HUES48 (cell line): ENCODE results near the gene COL8A2.
"Not testable (repeated sequence)": the region's sequence is repeated elsewhere in the genome, so short reads cannot be mapped to it uniquely, and the experiment has no call there.

ENCODE experiments used
- H3K27ac ChIP-seq: one replicate; pipeline ENCODE4 v1.7.0; 2013; ENCODE audit warnings: low read depth, low read length, inconsistent platforms
- H3K27me3 ChIP-seq: 2 replicates; pipeline ENCODE4 v1.6.1; 2013; ENCODE audit warnings: mild to moderate bottlenecking, low read length; ENCODE audit not compliant: control insufficient read depth, insufficient read depth
- H3K36me3 ChIP-seq: 2 replicates; pipeline ENCODE4 v1.6.1; 2013; ENCODE audit warnings: low read length; ENCODE audit not compliant: control insufficient read depth, insufficient read depth
- H3K4me1 ChIP-seq: 2 replicates; pipeline ENCODE4 v1.6.1; 2013; ENCODE audit warnings: mild to moderate bottlenecking, low read length; ENCODE audit not compliant: control insufficient read depth, insufficient read depth
- H3K4me3 ChIP-seq: 2 replicates; pipeline ENCODE4 v1.5.1; 2013; ENCODE audit warnings: mild to moderate bottlenecking, low read depth, low read length
- H3K9ac ChIP-seq: 2 replicates; pipeline ENCODE4 v1.6.1; 2013; ENCODE audit warnings: mild to moderate bottlenecking, low read depth, low read length, moderate library complexity
- H3K9me3 ChIP-seq: 2 replicates; pipeline ENCODE4 v1.6.1; 2013; ENCODE audit warnings: low read length; ENCODE audit not compliant: control insufficient read depth, insufficient read depth

The COL8A2 gene

DNA sequence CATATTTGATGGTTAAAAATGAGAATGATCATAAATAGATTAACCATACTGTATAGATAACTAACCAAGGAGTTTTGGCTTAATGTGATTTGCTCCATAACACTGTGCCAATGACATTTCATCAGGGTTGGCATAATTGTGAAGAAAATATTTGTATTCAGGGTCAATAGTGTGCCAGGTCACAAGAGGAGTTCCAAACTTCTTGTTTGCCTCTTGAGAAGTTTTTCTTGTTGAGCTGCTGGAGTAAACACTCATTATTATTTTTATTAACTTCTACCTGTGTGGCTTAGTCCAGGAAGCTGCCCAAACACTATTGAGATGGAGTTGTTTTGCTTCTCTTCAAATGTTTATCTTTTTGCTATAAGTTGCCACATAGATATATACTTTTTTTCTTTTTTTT is 38.4 kb upstream of the COL8A2 start:
- peaks cover 6% of the 10 kb centered on the region; the same call in 1 of the 2 replicates for H3K36me3 ChIP-seq
- H3K9ac ChIP-seq = no peak overlapping the region
- H3K9me3 ChIP-seq = no peaks in the 10 kb centered on the region
- H3K4me1 ChIP-seq = peaks cover 11% of the 10 kb centered on the region
- no peak overlapping the region for H3K4me3 ChIP-seq
- no peaks in the 10 kb centered on the region for H3K27me3 ChIP-seq
- H3K27ac ChIP-seq = no peak overlapping the region

DNA sequence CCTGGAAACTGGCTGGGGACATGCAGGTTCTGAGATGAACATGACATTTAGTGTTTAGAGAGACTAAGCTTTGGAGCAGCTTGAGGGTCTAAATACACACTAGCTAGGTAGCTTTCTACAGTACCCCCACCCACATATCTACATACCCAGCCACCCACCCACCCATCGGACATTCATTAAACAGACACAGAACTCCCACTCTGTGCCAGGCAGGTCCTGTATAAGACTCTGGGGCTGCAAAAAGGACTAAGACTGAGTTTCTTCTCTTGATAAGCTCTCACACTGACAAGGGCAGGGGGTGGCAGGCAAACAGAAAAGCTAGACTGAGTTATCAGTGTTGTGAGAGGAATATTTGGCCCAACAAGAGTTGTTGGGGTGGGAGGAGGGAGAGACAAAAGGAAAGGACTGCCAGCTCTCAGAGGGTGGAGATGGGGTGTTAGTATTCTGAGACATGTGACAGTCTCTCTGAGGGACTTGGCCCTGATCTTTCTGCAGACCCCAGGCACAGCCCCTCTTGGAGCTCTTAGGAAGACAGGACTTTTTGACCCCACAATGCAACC is 37.7 kb upstream of the COL8A2 start:
- H3K9ac ChIP-seq = no peak overlapping the region
- no peak overlapping the region for H3K4me3 ChIP-seq
- peaks cover 6% of the 10 kb centered on the region; the same call in 1 of the 2 replicates for H3K36me3 ChIP-seq
- peaks cover 12% of the 10 kb centered on the region for H3K4me1 ChIP-seq
- H3K27ac ChIP-seq = no peak overlapping the region
- no peaks in the 10 kb centered on the region for H3K9me3 ChIP-seq
- H3K27me3 ChIP-seq = no peaks in the 10 kb centered on the region

DNA sequence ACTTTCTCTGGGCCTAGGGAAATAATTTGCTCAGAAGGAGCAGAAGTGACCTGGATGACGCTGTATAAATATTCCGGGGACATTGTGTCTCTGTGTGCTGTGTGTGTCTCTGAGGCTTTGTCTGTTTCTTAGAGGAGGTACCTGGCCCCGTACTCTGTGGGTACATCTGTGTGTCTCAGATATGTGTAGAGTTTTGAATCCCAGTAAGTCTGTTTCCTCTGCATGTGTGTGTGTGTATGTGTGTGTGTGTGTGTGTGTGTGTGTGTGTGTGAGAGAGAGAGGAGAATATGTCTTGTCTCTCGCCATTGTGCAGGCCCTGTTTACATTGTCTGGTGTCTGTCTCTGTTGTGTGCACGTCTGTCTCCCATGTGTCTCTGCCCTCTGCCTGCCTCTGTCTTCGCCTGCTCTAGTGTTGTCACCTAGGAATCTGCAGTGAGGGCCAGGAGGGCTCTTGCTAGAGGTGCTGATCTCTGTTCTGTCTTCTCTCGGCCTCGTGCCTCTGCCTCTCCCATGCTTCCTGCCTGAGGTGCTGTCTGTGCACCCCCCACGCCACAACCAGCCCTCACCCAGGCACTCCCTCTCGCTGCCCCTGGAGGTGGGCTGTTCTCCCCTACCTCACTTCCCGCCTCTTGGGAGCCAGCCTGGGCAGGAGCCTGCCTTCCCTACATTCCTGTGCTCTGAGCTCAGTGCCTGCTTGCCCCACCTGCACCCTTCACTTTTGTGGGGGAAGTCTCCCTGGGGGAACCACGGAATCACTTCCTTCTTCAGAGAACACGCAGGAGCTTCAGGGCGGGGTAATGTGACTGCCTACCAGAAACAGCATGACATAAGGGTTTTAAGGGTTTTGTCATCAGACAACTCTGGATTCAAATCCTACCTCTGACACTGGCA is 36.9 kb upstream of the COL8A2 start:
- Histone ChIP-seq H3K4me1 (peaks cover 16% of the 10 kb centered on the region), H3K4me3 (peak overlapping the region; percentile 56), H3K36me3 (no peaks in the 10 kb centered on the region), H3K9me3 (no peaks in the 10 kb centered on the region), H3K27me3 (no peaks in the 10 kb centered on the region), H3K27ac (peak overlapping the region; percentile 91), H3K9ac (peak overlapping the region; percentile 76)

DNA sequence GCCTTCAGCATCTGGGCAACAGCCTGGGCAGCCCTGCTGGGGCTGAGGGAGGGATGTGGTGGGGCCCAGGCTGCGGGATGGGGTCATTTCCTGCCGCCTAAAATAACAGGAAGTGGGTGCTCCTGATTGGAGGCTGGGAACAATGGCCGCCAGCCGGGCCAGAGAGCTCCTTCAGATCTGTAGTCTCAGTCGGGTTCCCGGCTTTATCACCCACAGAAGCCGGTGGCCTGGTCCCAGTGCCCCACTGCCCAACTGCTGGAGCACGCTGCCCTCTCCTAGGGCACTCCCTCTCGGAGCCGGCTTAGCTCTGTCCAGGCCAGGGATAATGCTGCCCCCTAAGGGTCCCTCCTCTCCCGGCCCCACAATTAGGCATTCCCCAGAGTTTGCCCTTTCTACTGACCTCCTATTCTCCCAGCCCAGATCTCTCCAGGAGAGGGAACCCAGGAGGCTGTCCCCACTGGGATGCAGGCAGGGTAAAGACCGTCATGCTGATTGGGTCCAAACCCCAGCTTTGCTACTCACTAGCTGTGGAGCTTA is 36.0 kb upstream of the COL8A2 start:
- H3K9me3 ChIP-seq = no peaks in the 10 kb centered on the region
- H3K9ac ChIP-seq = peak overlapping the region; percentile 76
- H3K27ac ChIP-seq = peak overlapping the region; percentile 91
- H3K4me3 ChIP-seq = peak overlapping the region; percentile 56
- H3K36me3 ChIP-seq = no peaks in the 10 kb centered on the region
- peaks cover 16% of the 10 kb centered on the region for H3K4me1 ChIP-seq
- H3K27me3 ChIP-seq = no peaks in the 10 kb centered on the region

DNA sequence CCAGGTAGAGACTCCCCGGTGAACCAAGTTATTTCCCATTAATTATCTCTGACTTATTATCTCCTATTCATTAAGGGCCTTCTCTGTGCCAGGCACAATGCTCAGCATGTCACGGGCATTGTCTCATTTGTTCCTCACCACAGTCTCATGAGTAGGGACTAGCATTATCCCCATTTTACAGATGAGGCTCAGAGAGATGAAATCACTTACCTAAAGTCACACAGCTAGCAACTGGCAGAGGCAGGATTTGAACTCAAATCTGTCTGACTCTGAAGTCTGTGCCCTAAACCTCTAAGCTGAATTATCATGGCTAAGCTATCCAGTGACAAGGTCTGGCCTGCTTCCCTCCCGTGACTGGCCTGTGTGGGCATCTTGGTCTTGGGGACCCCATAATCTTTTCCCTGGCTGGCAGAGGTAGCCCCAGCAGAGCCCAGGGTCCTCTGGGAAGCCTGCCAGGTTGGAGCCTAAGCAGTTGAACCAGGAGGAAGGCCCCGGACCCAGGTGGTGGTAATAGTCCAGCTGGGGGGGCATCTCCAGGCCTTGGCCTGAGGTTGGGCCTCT is 35.4 kb upstream of the COL8A2 start:
- Histone ChIP-seq H3K4me3 (peak overlapping the region; percentile 56; the same call in 1 of the 2 replicates), H3K36me3 (no peaks in the 10 kb centered on the region), H3K27ac (peak overlapping the region; percentile 91), H3K9ac (peak overlapping the region; percentile 76; the same call in 1 of the 2 replicates), H3K27me3 (no peaks in the 10 kb centered on the region), H3K9me3 (no peaks in the 10 kb centered on the region), H3K4me1 (peaks cover 17% of the 10 kb centered on the region)

DNA sequence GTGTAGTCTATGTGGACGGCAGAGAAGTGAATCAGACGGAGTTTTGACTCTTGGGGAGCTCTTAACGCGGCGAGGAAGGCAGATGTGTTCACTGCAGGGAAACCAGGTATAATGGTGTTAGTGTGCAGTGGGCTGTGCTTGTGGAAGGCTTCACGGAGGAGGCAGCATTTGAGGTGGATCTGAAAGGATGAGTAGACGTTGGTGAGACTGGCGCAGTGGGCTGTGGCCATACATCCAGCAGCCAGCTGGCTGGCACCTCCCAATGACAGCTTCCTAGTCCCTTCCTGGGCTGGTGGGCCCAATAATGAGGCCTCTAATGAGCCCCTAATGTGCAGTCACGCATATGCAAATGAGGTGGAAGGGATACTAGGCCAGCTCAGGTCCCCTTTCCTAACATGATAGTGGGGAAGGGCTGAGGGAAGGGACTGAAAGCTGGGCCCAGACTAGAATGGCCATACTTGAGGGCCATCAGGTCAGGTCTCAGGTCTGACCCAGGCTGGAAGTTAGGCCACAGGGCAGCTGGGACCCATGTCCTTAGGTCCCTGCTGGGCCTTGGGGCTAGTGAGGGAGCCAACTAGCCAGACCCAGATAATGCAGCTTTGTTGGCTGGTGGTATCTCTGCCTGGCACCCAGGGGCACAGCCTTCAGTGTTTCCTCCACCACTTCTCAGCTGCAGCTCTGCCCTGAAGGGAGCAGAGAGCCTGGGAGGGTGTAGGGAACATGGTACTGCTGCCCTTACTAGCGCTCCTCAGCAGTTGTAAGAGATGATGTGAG is 34.8 kb upstream of the COL8A2 start:
- H3K9ac ChIP-seq = no peak overlapping the region
- H3K4me1 ChIP-seq = peaks cover 23% of the 10 kb centered on the region
- H3K36me3 ChIP-seq = no peaks in the 10 kb centered on the region
- no peak overlapping the region for H3K27ac ChIP-seq
- H3K9me3 ChIP-seq = no peaks in the 10 kb centered on the region
- H3K4me3 ChIP-seq = no peak overlapping the region
- peaks cover 4% of the 10 kb centered on the region for H3K27me3 ChIP-seq

DNA sequence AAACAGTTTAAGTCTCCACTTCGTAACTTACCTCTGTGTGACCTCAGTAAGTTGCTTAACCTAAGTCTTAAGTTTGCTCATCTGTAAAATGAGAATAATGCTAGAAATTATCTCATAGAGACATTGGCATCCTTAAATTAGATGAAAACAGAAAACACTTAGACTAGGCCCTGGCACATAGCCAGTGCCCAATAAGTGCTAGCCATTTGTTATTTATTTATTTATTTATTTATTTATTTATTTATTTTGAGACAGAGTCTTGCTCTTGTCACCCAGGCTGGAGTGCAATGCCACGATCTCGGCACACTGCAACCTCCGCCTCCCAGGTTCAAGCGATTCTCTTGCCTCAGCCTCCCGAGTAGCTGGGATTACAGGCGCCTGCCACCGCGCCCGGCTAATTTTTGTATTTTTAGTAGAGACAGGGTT is 33.8 kb upstream of the COL8A2 start:
- H3K4me3 ChIP-seq, H3K9ac ChIP-seq, H3K9me3 ChIP-seq, H3K27ac ChIP-seq, H3K36me3 ChIP-seq: not testable (repeated sequence)
- H3K27me3 ChIP-seq = peaks cover 14% of the 10 kb centered on the region
- H3K4me1 ChIP-seq = peaks cover 26% of the 10 kb centered on the region

DNA sequence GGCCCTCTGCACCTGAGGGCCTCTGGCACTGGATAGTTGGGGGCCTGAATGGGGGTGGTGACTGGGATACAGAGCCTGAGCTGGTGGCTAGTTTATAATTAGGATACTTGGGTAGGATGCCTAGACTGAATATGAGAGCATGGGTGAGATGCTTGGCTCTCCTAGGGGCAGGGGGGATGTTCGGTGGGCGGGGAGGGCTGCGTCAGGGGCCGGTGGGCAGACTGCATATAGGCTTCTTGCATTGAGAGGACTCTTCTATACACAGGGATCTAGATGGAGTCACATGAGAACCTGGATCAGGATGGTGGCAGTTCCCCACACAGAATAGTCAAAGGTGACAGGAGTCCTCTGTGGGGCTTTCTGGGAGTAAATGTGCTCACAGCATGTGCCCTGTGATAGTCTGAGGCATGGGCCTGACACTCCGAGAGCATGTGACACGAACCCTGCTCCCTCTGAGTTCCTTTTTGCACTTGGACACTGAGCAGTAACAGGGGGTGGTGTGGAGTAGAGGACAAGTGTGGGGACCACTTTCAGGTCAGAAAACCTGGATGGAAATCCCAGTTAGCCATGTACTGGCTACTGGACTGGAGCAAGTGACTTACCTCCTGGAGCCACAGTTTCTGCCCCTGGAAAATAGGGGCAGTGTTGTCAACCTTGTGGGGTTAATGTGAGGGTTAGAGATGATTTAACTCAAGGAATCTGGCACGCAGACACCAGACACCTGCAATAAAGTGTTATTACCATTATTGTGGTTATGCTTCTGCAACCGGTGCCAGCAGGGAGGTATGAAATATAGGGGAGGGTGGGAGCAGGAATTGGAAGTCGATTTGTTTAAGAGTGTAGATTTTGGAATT is 33.2 kb upstream of the COL8A2 start:
- H3K27me3 ChIP-seq = peaks cover 20% of the 10 kb centered on the region
- no peak overlapping the region for H3K9ac ChIP-seq
- H3K27ac ChIP-seq = no peak overlapping the region
- peak overlapping the region; percentile 89; the same call in 1 of the 2 replicates for H3K4me3 ChIP-seq
- H3K36me3 ChIP-seq = no peaks in the 10 kb centered on the region
- no peaks in the 10 kb centered on the region for H3K9me3 ChIP-seq
- peaks cover 26% of the 10 kb centered on the region for H3K4me1 ChIP-seq

DNA sequence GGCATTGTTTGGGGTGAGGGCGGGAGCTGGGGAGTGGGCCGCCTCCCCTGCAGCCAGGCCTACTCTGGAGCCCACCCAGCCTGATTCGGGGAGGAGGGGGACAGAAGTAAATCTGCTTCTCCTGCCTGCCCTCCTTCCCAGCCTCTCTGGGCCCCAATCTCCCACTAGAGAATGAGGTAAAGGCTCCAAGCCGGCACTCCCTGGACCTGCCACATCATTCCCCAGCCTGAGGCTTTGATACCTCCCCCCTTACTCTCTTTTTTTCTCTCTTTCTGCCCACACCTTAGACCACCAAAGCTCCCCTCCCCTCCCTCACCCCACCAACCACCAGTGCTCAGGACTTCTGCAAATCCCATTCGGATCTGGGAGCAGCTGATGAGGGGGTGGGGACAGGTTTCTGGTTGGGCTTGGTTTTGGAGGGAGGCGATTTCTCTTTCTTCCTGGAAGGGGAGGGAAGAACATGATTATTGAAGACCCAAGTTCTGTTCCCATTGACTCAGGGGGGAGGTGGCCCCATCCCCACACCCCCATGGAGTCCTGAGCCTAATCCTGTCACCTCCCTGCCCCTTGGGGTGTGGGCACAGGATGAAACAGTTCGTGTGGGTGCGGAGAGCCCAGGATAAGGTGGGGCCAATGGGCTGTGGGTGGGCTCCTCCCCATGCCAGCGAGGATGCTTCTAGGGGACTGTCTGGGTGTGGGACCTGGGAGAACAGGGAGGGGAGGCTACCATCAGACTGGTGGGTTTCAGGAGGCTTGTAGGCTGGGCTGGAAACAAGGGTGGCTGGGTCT is 32.3 kb upstream of the COL8A2 start:
- Histone ChIP-seq H3K4me1 (peaks cover 26% of the 10 kb centered on the region), H3K27ac (peak overlapping the region; percentile 89), H3K27me3 (peaks cover 26% of the 10 kb centered on the region), H3K4me3 (peak overlapping the region; percentile 89), H3K9ac (peak overlapping the region; percentile 46; the same call in 1 of the 2 replicates), H3K9me3 (no peaks in the 10 kb centered on the region), H3K36me3 (no peaks in the 10 kb centered on the region)
